Head of caudate nucleus (tissue), 42 donors: Measurements from ENCODE around the gene NR1D1.

Source experiments
- DNase-seq, 42 donors: peaks; one replicate each; pipeline versions ENCODE4 v3.0.0 to v3.0.0-alpha.2; 2020 to 2021; ENCODE audit warnings: mixed read lengths in 7 of 42
- intact Hi-C: fragments of 100-400 bp; cut with DNase I; formaldehyde crosslinking; loops from one replicate; pipeline ENCODE4 v1.15.0; 2022

Gene NR1D1

GRCh38 chr17:40058186-40058784, 42.1 kb downstream of the NR1D1 start:
- intact Hi-C loops, result no loop called here
- no peak for DNase-seq

GRCh38 chr17:40056379-40057015, 43.9 kb downstream of the NR1D1 start:
- peak in 1 of 42 donors; percentile 5 for DNase-seq
- intact Hi-C loops, result no loop called here
